ENCODE data around the gene SLC66A1. TPM values are rescaled to one million over a fixed set of nuclear protein-coding genes. Genes with fewer than 3 reads are reported as not detected.

Gene SLC66A1
- total and polyA plus RNA-seq, 9 of the 15 experiments (the other 6 are each of a cell fraction or from before 2014, with no cell fraction given), result 1.2 to 40.8 (median 18.6) TPM

- TF ChIP-seq SREBF2 (CRISPR knock-in tag; IDR thresholded peaks at IDR 0.05) (no peak), CTBP1 (IDR thresholded peaks at IDR 0.05; ENCODE audit: borderline replicate concordance) (no peak), RERE (CRISPR knock-in tag; IDR thresholded peaks at IDR 0.05; ENCODE audit: borderline replicate concordance) (no peak), KHSRP (IDR thresholded peaks at IDR 0.05) (no peak), JUNB (CRISPR knock-in tag; conservative IDR thresholded peaks at IDR 0.05) (no peak), HCFC1 (IDR thresholded peaks at IDR 0.05; ENCODE audit: low read depth, low read length) (peak; percentile 10; the same call in 1 of the 2 replicates), MTA1 (IDR thresholded peaks at IDR 0.05; ENCODE audit: borderline replicate concordance) (no peak; the same call in 1 of the 2 replicates), NR2C1 (IDR thresholded peaks at IDR 0.05) (no peak), NR2C1 (tag; IDR thresholded peaks at IDR 0.05) (no peak), RCOR1 (IDR thresholded peaks at IDR 0.05; ENCODE audit: borderline replicate concordance in 1 of 2, low read depth in 2 of 2, low read length in 2 of 2) (peak in 1 of 2 experiments; percentile 69; a peak in 2 of 4 replicates), LCOR (CRISPR knock-in tag; IDR thresholded peaks at IDR 0.05) (no peak), IRF2 (CRISPR knock-in tag; IDR thresholded peaks at IDR 0.05) (no peak), NFRKB (IDR thresholded peaks at IDR 0.05; ENCODE audit: low read depth) (peak; percentile 24; the same call in 1 of the 2 replicates), FOXA3 (CRISPR knock-in tag; conservative IDR thresholded peaks at IDR 0.05 in 1 of 2, IDR thresholded peaks at IDR 0.05 in 1 of 2) (no peak; a peak in 1 of 4 replicates)
- TF ChIP-seq, protein P1, sequence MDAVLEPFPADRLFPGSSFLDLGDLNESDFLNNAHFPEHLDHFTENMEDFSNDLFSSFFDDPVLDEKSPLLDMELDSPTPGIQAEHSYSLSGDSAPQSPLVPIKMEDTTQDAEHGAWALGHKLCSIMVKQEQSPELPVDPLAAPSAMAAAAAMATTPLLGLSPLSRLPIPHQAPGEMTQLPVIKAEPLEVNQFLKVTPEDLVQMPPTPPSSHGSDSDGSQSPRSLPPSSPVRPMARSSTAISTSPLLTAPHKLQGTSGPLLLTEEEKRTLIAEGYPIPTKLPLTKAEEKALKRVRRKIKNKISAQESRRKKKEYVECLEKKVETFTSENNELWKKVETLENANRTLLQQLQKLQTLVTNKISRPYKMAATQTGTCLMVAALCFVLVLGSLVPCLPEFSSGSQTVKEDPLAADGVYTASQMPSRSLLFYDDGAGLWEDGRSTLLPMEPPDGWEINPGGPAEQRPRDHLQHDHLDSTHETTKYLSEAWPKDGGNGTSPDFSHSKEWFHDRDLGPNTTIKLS (IDR thresholded peaks at IDR 0.05; ENCODE audit: borderline replicate concordance, low read depth), result no peak
- TF ChIP-seq, protein P2, sequence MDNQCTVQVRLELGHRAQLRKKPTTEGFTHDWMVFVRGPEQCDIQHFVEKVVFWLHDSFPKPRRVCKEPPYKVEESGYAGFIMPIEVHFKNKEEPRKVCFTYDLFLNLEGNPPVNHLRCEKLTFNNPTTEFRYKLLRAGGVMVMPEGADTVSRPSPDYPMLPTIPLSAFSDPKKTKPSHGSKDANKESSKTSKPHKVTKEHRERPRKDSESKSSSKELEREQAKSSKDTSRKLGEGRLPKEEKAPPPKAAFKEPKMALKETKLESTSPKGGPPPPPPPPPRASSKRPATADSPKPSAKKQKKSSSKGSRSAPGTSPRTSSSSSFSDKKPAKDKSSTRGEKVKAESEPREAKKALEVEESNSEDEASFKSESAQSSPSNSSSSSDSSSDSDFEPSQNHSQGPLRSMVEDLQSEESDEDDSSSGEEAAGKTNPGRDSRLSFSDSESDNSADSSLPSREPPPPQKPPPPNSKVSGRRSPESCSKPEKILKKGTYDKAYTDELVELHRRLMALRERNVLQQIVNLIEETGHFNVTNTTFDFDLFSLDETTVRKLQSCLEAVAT (IDR thresholded peaks at IDR 0.05), result peak; percentile 58 to 82; a peak in 3 of 4 replicates
- TF ChIP-seq, protein P3, sequence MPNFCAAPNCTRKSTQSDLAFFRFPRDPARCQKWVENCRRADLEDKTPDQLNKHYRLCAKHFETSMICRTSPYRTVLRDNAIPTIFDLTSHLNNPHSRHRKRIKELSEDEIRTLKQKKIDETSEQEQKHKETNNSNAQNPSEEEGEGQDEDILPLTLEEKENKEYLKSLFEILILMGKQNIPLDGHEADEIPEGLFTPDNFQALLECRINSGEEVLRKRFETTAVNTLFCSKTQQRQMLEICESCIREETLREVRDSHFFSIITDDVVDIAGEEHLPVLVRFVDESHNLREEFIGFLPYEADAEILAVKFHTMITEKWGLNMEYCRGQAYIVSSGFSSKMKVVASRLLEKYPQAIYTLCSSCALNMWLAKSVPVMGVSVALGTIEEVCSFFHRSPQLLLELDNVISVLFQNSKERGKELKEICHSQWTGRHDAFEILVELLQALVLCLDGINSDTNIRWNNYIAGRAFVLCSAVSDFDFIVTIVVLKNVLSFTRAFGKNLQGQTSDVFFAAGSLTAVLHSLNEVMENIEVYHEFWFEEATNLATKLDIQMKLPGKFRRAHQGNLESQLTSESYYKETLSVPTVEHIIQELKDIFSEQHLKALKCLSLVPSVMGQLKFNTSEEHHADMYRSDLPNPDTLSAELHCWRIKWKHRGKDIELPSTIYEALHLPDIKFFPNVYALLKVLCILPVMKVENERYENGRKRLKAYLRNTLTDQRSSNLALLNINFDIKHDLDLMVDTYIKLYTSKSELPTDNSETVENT (CRISPR knock-in tag; IDR thresholded peaks at IDR 0.05), result no peak
Measured at GRCh38 chr1:19312782-19313635, 883 bp downstream of the SLC66A1 start (continued).

Data from K562 (cell line).